A549 treated with RU486 at 1 μM for 4 hours (cell line): ENCODE data around the gene KCTD20. TPM values are rescaled to one million over a fixed set of nuclear protein-coding genes. Genes with fewer than 3 reads are reported as not detected.

Experiments
- total RNA-seq: library from RNA; stranded (reverse); fragments of 200-300 nt; extraction: Qiagen RNA extraction; gene quantifications from 5 replicates; pipeline ENCODE4 v1.2.3, GENCODE V29; 2022; ENCODE audit warnings: low read depth

Gene KCTD20
- 16.2 to 23.3 TPM (median 18.8 TPM) in 5 replicates for total RNA-seq

DNA sequence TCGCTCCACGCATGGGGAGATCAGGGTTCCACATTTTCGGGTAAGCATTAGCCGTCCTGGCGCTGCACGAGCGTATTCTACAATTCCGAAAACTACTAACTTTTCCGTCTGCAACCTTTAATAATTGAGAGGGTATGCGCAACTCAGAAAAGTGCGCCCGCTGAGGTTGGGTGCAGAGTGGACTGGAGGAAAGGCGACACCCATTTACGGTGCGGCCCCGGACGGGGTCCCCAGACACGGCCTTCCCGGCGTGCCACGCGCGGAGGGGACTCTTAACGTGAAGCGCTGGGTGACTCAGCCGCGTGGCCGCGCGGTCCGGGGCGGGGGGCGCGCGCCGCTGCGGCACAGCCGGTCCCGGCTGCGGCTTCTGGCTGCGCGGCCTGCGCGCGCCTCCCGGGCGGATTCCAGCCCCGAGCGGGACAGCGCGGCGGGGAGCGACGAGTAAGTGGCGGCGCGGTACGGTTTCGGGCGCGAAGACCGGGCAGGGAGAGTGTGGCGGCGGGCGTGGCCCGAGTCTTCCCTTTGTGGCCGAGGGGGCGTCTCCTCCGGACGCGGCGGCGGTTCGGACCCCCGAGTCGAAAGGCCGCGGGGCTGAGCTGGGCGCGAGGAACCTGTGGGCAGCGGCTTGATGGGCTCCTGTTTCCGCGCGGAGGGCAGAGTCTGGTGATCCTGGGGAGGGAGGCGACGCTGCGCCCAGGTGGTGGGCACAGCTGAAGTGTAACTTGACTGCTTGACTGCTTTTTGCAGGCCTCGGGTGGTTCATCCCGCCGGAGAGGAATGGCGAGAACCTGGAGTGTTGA, at the start of gene KCTD20, which contains the start of gene PXT1:
TSS of gene KCTD20 (plus strand) at position 330 of the 800 bp plus-strand sequence. CDS start 27,098 bp downstream, outside the sequence.
TSS of gene PXT1 (minus strand) at position 184 of the 800 bp plus-strand sequence. CDS start 16,772 bp downstream, outside the sequence.

Other genes with a start within 250 kb of the KCTD20 start
- gene BRPF3, start 246.3 kb upstream of the KCTD20 start, total RNA-seq: 10.1 to 12.2 TPM (median 11.1 TPM) in 5 replicates
- not detected in 5 replicates for gene PNPLA1, start 172.9 kb upstream of the KCTD20 start, total RNA-seq
- gene BNIP5, start 106.1 kb upstream of the KCTD20 start, total RNA-seq: not detected in 5 replicates
- 0.09 to 0.24 TPM (median 0.14 TPM) in 4 of 5 replicates, not detected in the other for gene ETV7, start 55.3 kb upstream of the KCTD20 start, total RNA-seq
- not detected in 5 replicates for gene PXT1, start 146 bp upstream of the KCTD20 start, total RNA-seq
- gene STK38, start 104.5 kb downstream of the KCTD20 start, total RNA-seq: 14.9 to 18.4 TPM (median 17.3 TPM) in 5 replicates
- gene SRSF3, start 151.4 kb downstream of the KCTD20 start, total RNA-seq: 487 to 672 TPM (median 512 TPM) in 5 replicates
- 178 to 255 TPM (median 220 TPM) in 5 replicates for gene CDKN1A, start 235.7 kb downstream of the KCTD20 start, total RNA-seq